HG02943 (cell line): Measurements from ENCODE around the gene OR52K2.
"Not testable (repeated sequence)": the region's sequence is repeated elsewhere in the genome, so short reads cannot be mapped to it uniquely, and the experiment has no call there.

Experiments used
- ATAC-seq: cut with Tn5 transposase; IDR thresholded peaks from one replicate; pipeline ENCODE4 v1.9.1; 2021; ENCODE audit warnings: mild to moderate bottlenecking, low read depth, moderate library complexity; ENCODE audit not compliant: unreplicated experiment

Gene OR52K2

GRCh38 chr11:4448995-4449394 lies at the start of gene OR52K2:
TSS of gene OR52K2 (plus strand) at chr11:4449295. CDS start at chr11:4449340, 45 bp downstream.
- no peak for ATAC-seq

GRCh38 chr11:4406206-4406605 lies 42.9 kb upstream of the OR52K2 start:
- not testable (repeated sequence) for ATAC-seq

- ATAC-seq = no peak
These were observed 32.8 kb upstream of the OR52K2 start for GRCh38 chr11:4416306-4416705.

GRCh38 chr11:4416816-4417215 lies 32.3 kb upstream of the OR52K2 start:
- ATAC-seq = no peak

- ATAC-seq = no peak
These were observed 30.7 kb upstream of the OR52K2 start for GRCh38 chr11:4418403-4418802.

- ATAC-seq = no peak
These were observed 19.0 kb upstream of the OR52K2 start for GRCh38 chr11:4430051-4430450.

GRCh38 chr11:4433856-4434255 lies 15.2 kb upstream of the OR52K2 start:
- ATAC-seq = no peak

- ATAC-seq = no peak
These were observed 12.7 kb upstream of the OR52K2 start for GRCh38 chr11:4436411-4436810.

GRCh38 chr11:4441515-4441914 lies 7.6 kb upstream of the OR52K2 start:
- no peak for ATAC-seq

GRCh38 chr11:4443232-4443891 lies 5.7 kb upstream of the OR52K2 start:
- no peak for ATAC-seq

GRCh38 chr11:4453118-4453517 lies 4.0 kb downstream of the OR52K2 start:
- ATAC-seq = no peak

GRCh38 chr11:4454021-4454420 lies 4.9 kb downstream of the OR52K2 start:
- ATAC-seq = no peak

- ATAC-seq = no peak
These were observed 6.3 kb downstream of the OR52K2 start for GRCh38 chr11:4455419-4455818.

- ATAC-seq = peak; percentile 95
These were observed 10.4 kb downstream of the OR52K2 start for GRCh38 chr11:4459500-4459899.

GRCh38 chr11:4460151-4460550 lies 11.1 kb downstream of the OR52K2 start:
- ATAC-seq = no peak

GRCh38 chr11:4464216-4465159 lies 15.4 kb downstream of the OR52K2 start:
- ATAC-seq = no peak

- no peak for ATAC-seq
These were observed 16.3 kb downstream of the OR52K2 start for GRCh38 chr11:4465407-4465806.

GRCh38 chr11:4466131-4466870 lies 17.2 kb downstream of the OR52K2 start:
- no peak for ATAC-seq

- peak; percentile 57 for ATAC-seq
These were observed 17.9 kb downstream of the OR52K2 start for GRCh38 chr11:4466871-4467442.

- no peak for ATAC-seq
These were observed 18.9 kb downstream of the OR52K2 start for GRCh38 chr11:4467811-4468606.
